Measurements from ENCODE around the gene LPO.

DNA sequence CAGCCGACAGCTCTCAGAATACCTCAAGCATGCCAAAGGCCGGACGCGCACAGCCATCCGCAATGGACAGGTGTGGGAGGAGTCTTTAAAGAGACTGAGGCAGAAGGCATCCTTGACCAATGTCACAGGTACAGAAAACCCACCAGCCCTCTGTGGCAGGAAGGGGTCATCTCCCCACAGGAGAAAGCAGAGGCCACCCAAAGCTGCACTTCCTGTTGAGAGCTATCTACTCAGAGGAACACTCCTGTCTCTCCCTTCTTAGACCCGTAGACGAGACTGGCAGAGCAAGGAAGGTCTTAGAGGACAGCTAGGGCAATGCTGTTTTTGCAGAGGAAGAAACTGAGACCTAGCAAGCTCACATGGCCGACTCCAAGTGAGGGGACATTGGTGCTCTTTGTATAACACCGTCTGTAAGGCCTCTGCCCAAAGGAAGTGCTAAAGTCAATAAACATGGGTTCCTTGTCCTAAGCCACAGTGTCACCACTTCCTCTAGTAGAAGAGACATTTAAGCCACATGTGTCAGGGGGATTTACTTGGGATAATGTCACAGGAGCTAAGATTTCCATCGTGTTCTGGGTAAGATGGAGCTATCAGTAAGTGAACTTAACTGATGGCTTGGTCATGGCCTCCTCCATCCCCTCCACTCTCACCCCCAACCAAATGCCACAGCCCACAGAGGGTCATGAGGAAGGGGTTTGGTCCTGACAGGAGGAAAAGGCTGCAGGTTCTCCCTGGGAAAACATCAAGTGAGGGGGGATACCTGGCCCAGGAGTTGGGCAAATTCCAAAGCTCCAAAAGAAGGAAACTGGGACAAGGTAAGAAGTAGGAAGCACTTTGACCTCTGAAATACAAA, 9.4 kb downstream of the LPO start:
- TF ChIP-seq ZFP3 (CRISPR knock-in tag; IDR thresholded peaks at IDR 0.05) (no peak), BACH2 (CRISPR knock-in tag; IDR thresholded peaks at IDR 0.05; ENCODE audit: borderline replicate concordance) (no peak)
